ENCODE measurements around the gene AHCTF1. TPM values are rescaled to one million over a fixed set of nuclear protein-coding genes. Genes with fewer than 3 reads are reported as not detected.
A peak's percentile ranks its signal among the peaks of the same experiment; 100 is the strongest.

Gene AHCTF1
- total and polyA plus RNA-seq, 9 of the 15 experiments (the other 6 are each of a cell fraction or from before 2014, with no cell fraction given): 9.4 to 102 (median 47.6) TPM

DNA sequence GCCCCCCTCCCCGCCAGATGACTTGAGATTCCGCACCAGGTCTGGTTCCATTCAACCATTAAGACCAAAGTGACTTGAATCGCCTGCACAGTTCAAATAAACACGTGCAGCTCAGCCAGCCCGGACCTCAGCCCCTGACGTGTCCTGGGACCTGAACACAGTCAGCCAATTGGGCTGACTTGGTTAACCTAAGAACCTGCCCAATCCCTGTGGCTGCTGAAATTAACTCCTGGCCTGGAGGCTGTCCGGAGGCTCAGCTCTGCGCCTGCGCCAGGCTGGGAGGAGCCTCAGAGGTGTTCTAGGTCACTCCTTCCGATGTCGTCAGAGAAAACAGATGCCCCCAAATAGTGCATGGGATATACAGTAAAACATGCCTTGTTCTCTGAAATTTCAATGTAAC, 134.2 kb downstream of the AHCTF1 start:
- POLR2A ChIA-PET: no interaction called here
- Histone ChIP-seq H2AFZ (ENCODE audit: low read depth, low read length) (peak overlapping the region; percentile 71), H3K36me3 (ENCODE audit: control insufficient read depth, insufficient read depth, low read length) (no peaks in the 10 kb centered on the region), H3K27ac (ENCODE audit: extremely low read depth, low read depth, low read length) (no peak overlapping the region), H3K27me3 (ENCODE audit: control insufficient read depth in 2 of 2, insufficient read depth in 2 of 2, low read length in 2 of 2) (peaks cover 19 to 65% of the 10 kb centered on the region in 2 experiments), H3K4me3 (no peak overlapping the region), H4K20me1 (replicated peaks; ENCODE audit: control insufficient read depth, insufficient read depth, low read length) (no peaks in the 10 kb centered on the region), H3K79me2 (ENCODE audit: control insufficient read depth, insufficient read depth, low read length) (no peaks in the 10 kb centered on the region), H3K4me2 (ENCODE audit: insufficient read depth, low read length) (peak overlapping the region; percentile 26; the same call in 1 of the 2 replicates), H3K9ac (ENCODE audit: insufficient read depth in 1 of 2, low read depth in 2 of 2, low read length in 2 of 2) (0 out of 4 replicates have a peak overlapping the region, but pooled peaks of 1 of the 2 experiments have one; percentile 54), H3K9me1 (ENCODE audit: control insufficient read depth, insufficient read depth, low read length) (no peaks in the 10 kb centered on the region), H3K4me1 (replicated peaks in 1 of 2; ENCODE audit: control insufficient read depth in 2 of 2, insufficient read depth in 2 of 2, low read length in 2 of 2) (peaks cover 5 to 30% of the 10 kb centered on the region in 2 experiments; a peak in 3 of 5 replicates), H3K9me3 (replicated peaks; ENCODE audit: control insufficient read depth, insufficient read depth, low read depth, low read length) (no peaks in the 10 kb centered on the region)
- ATAC-seq: peak; percentile 80
- no TSS peak for BruUV-seq (replicated peaks)
- no peak for FAIRE-seq
- intact Hi-C loops (cut with micrococcal nuclease) (no loop called here), in situ Hi-C loops (cut with MboI) (no loop called here)
- 23% methylated on average over 11 of the region's 11 CpGs for WGBS (ENCODE audit: insufficient coverage, low coverage, missing lambda C conversion rate)
- DNase-seq (ENCODE audit: extremely low read depth in 1 of 4, low spot score in 3 of 4): peak; percentile 51 to 65 (median 54)
- CTCF ChIA-PET (ENCODE audit: low intra/inter-chr PET ratio): no interaction called here
- TF ChIP-seq, protein P1, sequence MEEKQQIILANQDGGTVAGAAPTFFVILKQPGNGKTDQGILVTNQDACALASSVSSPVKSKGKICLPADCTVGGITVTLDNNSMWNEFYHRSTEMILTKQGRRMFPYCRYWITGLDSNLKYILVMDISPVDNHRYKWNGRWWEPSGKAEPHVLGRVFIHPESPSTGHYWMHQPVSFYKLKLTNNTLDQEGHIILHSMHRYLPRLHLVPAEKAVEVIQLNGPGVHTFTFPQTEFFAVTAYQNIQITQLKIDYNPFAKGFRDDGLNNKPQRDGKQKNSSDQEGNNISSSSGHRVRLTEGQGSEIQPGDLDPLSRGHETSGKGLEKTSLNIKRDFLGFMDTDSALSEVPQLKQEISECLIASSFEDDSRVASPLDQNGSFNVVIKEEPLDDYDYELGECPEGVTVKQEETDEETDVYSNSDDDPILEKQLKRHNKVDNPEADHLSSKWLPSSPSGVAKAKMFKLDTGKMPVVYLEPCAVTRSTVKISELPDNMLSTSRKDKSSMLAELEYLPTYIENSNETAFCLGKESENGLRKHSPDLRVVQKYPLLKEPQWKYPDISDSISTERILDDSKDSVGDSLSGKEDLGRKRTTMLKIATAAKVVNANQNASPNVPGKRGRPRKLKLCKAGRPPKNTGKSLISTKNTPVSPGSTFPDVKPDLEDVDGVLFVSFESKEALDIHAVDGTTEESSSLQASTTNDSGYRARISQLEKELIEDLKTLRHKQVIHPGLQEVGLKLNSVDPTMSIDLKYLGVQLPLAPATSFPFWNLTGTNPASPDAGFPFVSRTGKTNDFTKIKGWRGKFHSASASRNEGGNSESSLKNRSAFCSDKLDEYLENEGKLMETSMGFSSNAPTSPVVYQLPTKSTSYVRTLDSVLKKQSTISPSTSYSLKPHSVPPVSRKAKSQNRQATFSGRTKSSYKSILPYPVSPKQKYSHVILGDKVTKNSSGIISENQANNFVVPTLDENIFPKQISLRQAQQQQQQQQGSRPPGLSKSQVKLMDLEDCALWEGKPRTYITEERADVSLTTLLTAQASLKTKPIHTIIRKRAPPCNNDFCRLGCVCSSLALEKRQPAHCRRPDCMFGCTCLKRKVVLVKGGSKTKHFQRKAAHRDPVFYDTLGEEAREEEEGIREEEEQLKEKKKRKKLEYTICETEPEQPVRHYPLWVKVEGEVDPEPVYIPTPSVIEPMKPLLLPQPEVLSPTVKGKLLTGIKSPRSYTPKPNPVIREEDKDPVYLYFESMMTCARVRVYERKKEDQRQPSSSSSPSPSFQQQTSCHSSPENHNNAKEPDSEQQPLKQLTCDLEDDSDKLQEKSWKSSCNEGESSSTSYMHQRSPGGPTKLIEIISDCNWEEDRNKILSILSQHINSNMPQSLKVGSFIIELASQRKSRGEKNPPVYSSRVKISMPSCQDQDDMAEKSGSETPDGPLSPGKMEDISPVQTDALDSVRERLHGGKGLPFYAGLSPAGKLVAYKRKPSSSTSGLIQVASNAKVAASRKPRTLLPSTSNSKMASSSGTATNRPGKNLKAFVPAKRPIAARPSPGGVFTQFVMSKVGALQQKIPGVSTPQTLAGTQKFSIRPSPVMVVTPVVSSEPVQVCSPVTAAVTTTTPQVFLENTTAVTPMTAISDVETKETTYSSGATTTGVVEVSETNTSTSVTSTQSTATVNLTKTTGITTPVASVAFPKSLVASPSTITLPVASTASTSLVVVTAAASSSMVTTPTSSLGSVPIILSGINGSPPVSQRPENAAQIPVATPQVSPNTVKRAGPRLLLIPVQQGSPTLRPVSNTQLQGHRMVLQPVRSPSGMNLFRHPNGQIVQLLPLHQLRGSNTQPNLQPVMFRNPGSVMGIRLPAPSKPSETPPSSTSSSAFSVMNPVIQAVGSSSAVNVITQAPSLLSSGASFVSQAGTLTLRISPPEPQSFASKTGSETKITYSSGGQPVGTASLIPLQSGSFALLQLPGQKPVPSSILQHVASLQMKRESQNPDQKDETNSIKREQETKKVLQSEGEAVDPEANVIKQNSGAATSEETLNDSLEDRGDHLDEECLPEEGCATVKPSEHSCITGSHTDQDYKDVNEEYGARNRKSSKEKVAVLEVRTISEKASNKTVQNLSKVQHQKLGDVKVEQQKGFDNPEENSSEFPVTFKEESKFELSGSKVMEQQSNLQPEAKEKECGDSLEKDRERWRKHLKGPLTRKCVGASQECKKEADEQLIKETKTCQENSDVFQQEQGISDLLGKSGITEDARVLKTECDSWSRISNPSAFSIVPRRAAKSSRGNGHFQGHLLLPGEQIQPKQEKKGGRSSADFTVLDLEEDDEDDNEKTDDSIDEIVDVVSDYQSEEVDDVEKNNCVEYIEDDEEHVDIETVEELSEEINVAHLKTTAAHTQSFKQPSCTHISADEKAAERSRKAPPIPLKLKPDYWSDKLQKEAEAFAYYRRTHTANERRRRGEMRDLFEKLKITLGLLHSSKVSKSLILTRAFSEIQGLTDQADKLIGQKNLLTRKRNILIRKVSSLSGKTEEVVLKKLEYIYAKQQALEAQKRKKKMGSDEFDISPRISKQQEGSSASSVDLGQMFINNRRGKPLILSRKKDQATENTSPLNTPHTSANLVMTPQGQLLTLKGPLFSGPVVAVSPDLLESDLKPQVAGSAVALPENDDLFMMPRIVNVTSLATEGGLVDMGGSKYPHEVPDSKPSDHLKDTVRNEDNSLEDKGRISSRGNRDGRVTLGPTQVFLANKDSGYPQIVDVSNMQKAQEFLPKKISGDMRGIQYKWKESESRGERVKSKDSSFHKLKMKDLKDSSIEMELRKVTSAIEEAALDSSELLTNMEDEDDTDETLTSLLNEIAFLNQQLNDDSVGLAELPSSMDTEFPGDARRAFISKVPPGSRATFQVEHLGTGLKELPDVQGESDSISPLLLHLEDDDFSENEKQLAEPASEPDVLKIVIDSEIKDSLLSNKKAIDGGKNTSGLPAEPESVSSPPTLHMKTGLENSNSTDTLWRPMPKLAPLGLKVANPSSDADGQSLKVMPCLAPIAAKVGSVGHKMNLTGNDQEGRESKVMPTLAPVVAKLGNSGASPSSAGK (IDR thresholded peaks at IDR 0.05): peak; percentile 52
- TF ChIP-seq ZNF551 (CRISPR knock-in tag; IDR thresholded peaks at IDR 0.05): no peak
- TF ChIP-seq NFYB (IDR thresholded peaks at IDR 0.05; ENCODE audit: extremely low read depth, insufficient read length): peak; percentile 9
- TF ChIP-seq CEBPG (CRISPR knock-in tag; IDR thresholded peaks at IDR 0.05): 0 out of 2 replicates have a peak, but pooled peaks have one; percentile 15
- TF ChIP-seq CEBPG (tag; conservative IDR thresholded peaks at IDR 0.05 in 1 of 2, IDR thresholded peaks at IDR 0.05 in 1 of 2): no peak
- TF ChIP-seq ATF1 (CRISPR knock-in tag; IDR thresholded peaks at IDR 0.05): no peak
- TF ChIP-seq ATF1 (tag; IDR thresholded peaks at IDR 0.05): peak; percentile 34; the same call in 1 of the 2 replicates
- TF ChIP-seq, protein P2, sequence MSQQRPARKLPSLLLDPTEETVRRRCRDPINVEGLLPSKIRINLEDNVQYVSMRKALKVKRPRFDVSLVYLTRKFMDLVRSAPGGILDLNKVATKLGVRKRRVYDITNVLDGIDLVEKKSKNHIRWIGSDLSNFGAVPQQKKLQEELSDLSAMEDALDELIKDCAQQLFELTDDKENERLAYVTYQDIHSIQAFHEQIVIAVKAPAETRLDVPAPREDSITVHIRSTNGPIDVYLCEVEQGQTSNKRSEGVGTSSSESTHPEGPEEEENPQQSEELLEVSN (IDR thresholded peaks at IDR 0.05; ENCODE audit: borderline replicate concordance in 1 of 2, extremely low read depth in 1 of 2, insufficient read depth in 1 of 2, insufficient read length in 1 of 2, low read depth in 1 of 2, low read length in 1 of 2, poor library complexity in 1 of 2, severe bottlenecking in 1 of 2): peak in 1 of 2 experiments; percentile 22
- TF ChIP-seq, protein P3, sequence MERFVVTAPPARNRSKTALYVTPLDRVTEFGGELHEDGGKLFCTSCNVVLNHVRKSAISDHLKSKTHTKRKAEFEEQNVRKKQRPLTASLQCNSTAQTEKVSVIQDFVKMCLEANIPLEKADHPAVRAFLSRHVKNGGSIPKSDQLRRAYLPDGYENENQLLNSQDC (CRISPR knock-in tag; IDR thresholded peaks at IDR 0.05): no peak

Measured in K562 (cell line).